NCI-H345 treated with DMSO at 0.1 percent for 48 hours (cell line): ENCODE measurements around the gene PGM5.

Source experiments
- DNase-seq: peaks from one replicate; lab custom pipeline; 2025; ENCODE audit not compliant: unreplicated experiment; lab: John Stamatoyannopoulos, UW

PGM5 gene

DNA sequence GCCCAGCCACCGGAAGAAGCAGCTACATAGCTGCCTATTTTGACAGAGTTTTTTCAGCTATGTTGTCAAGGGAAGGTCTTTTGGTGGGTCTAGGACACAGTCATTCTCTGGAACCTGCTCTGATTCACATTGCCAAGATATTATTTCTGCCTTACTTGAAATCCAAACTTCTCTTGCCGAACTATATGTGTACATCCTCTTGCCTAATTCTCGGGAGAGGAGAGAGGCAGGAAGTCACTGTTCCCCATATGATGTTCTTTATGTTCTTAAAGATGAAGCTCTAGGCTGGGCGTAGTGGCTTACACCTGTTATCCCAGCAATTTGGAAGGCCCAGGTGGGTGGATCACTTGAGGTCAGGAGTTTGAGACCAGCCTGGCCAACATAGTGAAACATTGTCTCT lies 175.7 kb downstream of the PGM5 start:
- DNase-seq = no peak

DNA sequence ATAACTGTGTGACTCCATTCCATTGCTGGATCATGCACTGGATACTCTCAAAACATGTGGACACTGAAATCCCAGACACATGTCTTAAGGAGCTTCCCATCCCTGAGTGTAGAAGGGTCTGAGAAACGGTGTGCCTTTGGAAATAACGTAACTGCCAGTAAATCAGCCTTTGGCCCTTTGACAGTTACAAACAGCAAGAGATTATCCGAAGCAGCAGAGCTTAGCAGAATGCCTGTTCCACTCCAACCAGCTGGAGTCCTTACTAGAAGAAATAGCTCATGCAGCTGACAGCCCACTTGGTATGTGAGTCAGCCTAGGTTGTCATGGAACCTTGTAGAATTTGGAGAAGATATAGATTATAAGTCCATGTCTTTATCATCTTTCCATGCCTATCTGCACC lies 177.3 kb downstream of the PGM5 start:
- DNase-seq = no peak

DNA sequence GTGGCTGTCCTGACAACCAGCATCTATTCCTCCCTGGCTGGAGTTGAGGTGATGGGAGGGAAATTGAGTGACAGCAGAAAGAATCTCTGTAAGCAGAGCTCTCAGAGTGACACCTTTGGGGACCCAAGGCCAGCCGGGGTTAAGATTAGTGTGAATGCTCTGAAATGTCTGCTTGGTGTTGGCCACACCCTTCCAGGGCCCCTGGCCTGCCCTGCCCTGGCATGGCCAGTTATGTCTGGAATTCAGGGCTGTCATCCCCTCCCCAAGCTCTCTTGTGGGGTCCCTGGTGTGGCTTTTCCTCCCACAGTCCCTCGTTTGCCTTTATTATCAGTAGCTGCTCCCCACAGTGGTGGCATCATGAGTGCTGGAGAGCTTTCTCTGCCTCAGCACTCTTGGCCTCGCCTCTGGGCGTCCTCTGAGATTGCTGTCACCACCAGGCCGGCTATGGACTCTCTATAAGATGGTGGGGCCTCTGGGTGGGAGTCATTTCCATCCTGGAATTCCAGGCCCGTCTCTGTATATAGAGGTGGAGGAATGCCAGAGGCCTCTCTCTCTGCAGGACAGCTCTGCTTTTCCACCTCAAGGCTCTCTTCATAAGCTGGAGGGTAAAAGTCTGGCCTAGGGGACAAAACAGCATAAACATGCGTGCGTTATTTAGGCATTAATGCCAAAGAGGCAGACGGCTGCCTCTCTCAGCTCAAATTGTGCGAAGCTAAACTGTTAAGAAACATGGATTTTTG lies 180.6 kb downstream of the PGM5 start:
- no peak for DNase-seq

DNA sequence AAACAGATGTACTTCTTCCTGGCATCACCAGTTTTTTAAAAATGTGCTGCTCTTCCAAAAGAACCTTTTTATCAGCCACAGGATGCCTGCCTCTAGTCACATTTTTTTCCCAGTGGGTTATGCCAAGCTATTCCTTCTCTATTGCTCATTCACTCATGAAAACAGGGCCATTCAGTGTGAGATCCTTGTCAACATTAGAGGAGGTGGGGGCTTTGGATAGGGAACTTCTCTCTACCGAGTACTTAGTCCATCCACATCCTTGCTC lies 181.1 kb downstream of the PGM5 start:
- no peak for DNase-seq

DNA sequence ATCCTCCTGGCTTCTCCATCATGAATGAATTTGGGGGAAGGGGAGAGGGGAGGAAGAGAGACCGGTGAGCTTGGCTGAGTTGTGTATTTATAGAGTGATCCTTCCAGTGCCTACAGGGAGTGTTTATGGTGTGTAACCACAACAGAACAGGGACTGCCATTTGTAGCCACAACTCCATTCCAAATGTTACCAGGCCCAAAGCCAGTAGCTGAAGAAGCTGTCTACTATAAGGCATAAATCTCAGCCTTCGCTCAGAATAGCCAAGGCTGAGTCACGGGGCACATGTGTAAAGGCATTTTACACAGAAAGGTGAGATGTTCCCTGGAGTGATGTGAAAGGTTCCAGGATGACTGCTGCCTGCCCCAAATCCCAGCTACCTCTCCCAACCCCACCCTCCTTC lies 181.8 kb downstream of the PGM5 start:
- DNase-seq = no peak

DNA sequence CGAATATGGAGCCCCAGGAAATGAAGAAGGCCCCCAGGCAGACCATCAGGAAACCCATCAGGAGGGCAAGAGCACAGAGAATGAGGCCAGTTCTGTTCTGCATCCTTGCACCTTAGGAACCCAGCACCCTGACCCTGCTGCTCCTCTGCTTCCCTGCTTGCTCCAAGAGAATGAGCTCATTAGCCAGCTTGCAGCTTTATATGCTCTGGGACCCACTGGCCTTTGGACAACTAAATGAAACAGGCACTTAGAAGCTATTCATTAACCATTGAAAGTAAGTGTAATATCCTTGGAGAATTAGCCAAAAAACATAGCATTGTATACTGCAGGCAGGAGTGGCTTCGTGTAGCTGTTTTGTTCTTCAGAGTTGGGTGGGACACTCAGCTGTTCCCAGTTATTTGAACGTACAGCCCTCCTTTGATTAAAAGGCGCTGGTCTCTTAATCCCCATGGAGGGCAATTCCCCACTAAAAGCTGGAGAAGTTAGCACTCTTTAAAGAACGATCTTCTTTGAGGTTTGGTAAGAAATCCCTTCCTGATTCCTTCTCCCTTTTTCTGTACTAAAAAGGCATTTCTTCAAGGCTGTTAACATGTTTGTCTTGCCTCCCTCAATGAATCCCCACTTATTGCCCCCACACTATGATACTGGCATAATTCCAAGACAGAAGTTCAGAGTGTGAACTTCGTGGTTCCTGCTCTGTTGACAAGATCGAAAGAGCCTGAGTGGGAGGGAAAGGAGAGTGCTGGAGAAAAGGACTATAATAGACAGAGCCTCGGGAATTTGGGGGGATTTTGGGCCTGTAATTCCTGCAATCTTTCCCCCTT lies 184.5 kb downstream of the PGM5 start, which contains the start of gene TMEM252:
TMEM252 (minus strand) TSS at position 172 of the 824 bp plus-strand sequence; CDS start at position 103, 69 bp downstream.
- DNase-seq = no peak

DNA sequence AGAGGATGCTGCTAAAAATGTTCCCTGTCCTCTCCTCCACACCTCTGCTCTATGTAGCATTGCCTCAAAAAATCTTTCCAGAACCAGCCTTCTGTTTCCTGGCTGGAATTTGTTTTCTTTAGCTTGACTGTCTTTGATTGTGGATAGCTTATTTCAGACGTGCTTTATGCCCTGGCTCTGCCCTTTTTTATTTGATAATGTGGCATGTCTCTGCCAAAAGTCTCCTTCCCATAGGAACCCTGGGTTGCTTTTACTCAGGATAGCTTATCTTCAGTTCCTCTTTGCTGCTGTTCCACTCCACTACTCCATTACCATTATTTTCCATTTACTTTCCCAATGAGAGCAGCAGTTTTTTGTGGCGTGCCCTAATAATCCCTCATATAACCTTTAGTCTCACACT lies 185.2 kb downstream of the PGM5 start:
- no peak for DNase-seq

DNA sequence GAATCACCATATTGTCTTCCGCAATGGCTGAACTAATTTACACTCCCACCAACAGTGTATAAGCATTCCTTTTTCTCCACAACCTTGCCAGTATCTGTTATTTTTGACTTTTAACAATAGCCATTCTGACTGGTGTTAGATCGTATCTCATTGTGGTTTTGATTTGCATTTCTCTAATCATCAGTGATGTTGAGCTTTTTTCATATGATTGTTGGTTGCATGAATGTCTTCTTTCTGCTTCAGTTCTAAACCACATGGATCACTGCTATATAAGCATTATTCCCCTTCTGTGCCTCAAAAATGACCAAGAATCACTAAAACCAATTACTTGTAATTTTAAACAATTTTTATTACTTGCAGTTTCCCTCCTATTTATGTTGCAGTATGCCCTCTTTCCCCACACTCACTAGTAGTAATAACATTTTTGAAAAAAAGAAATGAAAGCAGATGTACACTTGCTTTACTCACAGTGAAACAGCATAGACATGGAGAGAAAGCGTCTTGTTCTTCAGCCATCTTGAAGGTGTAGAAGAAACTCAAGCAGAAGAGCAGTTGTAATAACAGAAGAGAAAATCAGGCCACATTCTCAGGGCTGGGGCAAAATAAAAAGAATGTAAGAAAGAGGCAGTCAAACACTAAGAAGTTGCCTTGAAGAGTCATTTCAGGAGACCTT lies 188.8 kb downstream of the PGM5 start:
- DNase-seq = no peak

DNA sequence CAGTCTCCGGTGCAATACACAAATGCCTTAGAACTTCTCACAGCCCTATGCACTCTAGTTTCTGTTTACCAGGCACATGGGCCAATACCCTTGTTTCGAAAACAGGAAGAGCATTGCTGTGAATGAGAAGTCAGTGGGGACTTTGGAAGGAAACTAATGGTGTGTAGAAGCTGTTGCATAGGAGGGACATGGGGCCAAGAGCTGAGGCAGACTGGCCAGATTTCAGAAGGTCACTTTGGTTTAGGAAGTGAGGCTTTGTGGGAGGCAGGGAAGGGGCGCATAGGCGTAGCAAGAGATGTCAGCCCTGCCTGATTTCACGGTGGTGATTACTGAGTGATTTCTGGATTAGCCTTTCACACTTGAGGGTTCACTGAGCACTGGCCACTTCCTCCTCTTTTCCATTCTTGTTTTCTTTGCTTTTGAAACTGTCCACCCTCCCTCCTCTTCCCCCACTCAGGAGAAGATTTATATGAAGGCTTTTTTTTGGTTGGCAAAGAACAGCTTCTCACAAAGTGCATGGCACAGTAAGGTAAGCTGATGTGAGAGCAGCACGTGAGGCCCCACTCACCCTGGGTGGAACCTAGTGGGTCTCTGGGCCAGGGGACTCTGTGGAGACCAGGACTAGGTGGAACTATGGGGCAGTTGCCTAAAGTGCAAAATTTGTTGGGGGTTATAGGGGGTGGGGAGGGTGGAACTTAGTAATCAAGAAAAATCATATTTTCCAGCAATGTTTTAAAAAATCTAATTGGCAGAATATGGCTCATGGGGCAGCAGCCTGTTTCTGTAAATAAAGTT lies 190.4 kb downstream of the PGM5 start:
- no peak for DNase-seq

DNA sequence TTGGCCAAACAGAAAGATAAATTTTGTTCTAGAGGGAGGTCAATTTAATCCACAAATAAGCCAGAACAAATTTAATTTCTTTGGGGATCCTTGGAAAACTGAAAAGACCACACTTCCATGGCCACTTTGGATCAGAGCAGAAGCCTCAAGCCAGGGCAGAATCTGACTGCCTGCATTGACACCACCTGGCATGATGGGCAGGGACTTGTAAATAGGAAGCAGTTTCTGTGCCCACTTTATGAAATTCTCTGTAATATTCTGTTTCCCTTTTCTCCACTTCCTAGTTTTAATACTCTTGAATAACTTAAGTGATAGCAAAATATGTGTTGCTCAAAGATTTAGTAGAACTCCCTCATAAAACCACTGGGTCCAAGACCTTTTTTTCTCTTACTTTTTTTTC lies 191.0 kb downstream of the PGM5 start:
- no peak for DNase-seq

DNA sequence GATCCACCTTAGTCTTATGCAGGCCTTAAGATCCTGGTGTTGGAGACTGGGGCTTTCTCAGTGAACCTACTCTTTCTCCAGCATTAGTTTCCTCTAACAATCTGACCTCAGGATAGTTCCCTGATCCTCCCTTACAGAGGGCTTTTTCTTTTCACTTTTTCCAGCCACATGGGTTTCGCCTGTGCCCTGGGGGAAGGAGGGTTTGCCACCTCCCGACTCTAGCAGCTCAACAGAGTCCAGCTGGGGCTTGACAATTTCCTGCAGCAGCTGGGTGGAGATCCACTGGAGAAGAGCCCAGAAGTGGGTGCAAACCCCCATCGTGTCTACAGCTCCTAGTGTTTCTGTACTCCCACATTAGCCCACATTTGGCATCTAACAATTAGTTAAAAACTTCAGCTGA lies 191.8 kb downstream of the PGM5 start:
- no peak for DNase-seq

DNA sequence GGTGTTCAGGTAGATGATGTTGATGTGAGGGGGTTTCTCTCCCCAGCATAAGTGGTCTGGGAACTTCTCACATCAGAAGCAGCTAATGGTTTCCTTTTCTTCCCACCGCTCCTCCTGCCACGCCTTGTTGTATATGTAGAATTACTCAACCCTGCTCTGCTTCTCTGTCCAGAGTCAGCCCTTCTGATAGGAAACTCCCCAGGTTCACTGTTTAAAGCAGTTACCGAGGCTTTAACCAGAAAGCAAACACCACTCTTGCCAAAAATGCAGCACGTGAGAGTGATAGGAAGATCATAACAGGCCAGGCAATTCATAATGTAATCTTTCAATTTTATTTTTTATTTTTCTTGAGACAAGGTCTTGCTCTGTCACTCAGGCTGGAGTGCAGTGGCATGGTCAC lies 194.8 kb downstream of the PGM5 start:
- no peak for DNase-seq

DNA sequence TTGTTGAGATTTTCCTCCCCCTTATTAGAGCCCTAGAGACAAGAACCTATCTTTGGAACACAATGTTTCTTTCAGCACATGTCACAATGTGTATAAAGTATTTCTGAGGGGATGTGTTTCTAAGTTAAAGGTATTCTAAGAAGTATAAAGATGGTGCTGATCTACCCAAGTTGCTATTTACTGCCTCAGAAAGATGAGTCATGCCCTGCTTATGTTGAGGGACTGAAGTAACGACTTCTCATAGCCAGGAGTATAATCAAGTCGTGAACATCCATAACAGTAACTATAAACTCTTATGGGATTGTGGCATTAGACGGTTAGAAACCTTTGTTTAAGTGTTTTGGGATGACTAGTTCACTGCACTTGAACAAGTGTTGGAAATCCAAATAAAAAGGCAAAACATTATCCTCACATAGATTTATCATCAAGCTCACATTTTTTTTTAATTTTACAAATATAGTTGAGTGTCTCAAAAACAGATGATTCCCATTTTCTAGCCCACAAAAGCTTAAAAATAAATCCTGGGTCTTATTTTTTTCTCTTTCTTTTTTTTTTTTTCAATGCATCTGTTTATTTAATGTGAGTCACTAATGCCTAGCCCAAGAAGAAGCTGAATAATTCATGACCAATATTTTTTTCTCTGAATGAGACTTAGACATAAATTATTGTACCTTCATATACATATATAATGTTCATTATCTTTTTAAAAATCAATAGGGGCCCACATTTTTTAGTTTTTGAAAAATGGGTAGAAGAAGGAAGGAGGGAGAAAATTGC lies 196.5 kb downstream of the PGM5 start:
- DNase-seq = no peak

DNA sequence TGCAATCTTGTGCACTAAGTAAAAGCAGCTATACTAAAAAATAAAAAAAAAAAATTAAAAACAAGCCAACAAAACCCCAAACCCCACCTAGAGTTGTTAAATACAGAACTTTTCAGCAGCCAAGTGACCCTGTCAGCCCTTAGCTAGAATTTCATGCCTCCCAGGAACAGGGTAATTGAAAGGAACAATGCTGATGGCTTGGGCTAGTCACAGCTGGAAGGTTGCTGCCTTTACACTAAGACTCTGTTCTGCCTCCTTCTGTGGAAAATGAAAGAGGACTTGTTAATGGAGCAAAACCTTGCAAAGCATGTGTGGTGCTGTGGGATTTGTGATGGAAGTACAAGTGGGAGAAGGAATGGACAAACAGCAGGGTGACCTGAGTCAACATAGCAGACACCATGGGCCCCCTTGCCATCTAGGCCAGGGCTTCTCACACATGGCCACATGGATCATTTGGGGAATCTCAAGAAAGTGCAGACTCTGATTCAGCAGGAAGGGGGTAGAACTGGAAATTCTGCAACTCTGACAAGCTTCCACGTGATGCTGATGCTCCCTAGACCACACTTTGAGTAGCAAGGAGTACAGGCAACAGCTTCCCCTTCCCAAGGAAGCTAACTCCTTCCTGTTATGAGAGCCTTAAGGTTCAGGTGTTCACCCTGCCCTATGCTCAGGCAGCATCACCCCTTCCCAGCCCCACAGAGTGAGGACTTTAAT lies 199.2 kb downstream of the PGM5 start:
- no peak for DNase-seq

DNA sequence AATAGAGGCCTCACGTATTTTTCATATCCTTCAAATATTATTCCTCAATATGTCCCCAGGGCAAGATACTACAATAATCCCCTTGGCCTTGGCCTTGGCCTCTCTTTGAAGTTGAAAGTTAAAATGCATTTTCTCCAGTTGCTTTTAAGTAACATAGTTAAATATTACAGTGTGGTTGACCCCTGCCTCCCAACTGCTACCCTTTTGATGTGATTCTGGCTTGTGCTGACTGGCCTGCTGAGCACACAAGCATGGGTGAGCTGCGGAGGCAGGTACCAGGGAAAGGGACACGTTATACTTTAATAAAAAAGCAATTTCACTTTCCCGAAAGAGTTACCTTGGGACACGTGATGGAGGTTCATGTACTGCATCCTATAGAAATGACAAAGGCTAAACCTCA lies 202.1 kb downstream of the PGM5 start:
- DNase-seq = no peak

DNA sequence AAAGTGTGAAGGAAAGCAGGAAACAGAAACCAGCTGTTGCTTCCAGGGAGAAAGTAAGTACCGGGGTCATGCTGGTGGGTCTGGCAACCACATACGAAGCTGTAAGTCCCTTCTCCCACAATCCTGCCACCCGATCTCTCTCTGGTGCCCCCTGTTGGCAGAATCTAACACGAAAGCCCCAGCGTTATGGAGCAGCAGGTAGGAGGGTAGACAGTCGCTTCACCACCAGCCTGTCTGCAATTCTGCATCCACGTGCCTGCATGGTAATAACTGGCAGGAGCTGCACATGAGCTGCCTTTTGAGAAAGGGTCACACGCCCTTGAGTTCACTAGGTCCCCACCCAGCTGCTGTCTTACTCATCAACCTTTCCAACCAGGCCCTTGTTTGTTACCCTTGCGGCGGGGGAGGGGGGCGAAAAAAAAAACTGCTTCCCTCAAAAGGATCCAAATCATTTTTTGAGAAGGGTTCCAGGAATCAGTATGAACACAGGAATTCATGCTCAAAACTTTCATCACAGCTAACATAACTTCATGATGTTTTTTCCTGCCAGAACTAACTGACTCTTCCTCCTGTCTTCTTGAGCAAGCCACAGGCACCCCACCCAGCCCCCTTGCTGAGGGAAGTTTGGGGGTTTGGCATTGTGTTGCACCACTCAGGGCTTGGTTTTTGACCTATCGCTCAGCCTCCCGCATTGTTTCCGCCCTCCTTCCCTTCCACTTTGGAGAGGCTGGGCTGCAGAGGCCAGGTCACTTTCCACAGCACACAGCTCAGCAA lies 203.8 kb downstream of the PGM5 start:
- DNase-seq = no peak

DNA sequence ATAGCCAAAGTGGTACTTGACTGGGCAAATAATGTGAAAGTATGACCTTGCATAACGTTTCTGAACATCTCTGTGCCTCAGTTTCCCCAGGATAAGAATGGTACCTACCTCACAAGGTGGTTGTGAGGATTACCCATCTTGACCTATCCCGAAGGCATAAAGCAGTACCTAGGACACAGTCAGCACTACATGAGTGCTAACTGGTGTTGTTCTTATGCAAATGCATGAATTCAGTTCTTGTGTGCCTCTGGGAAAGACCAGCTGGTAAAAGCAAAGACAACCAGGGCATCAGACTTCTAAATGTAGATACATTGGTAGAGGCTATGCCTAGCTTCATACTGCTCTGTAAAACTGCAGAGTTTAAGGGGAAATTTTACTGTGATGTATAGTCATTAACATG lies 206.1 kb downstream of the PGM5 start:
- no peak for DNase-seq

DNA sequence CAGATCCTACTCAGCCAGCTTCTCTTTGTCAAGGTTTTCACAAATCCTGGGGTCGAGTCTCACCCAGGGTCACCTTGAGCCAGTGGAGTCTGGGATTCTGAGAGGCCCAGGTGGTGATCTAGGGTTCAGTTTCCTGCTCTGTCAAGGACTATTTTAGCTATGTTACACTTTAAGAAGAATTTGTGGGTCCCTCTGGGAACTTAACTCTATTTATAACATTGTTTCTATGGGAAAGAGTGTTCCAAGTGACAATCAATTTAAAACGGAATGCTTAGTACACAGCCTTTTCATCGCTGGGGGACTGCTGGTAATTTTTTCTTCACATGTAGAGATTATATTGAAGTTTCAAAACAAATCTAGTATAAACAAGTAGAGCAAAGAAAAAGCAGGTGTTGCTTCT lies 211.2 kb downstream of the PGM5 start:
- no peak for DNase-seq

DNA sequence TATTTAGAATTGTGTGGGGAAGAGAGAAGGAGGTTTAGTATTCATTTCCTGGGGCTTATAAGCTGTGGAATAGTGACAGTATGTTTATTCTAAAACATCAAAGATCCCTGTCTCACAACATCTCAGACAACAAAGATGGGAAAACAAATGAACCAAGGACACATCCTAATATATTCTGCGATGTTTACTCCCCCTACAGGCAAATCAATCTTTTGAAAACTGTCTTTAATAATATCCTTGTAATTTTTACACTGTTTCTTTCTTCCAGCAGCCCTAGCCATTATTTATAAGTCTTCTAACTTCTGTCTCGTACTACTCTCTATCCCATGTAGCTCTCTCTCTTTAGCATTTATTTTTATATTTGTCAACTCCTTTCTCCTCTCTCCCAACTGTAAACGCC lies 217.7 kb downstream of the PGM5 start:
- no peak for DNase-seq
